Thoracic aorta (tissue), 2 donors: ENCODE data around the gene ARHGEF33. TPM values are rescaled to one million over a fixed set of nuclear protein-coding genes. Genes with fewer than 3 reads are reported as not detected.

Source experiments
- ATAC-seq: fragments of 150-250 bp; one replicate; pipeline ENCODE4 v1.8.0; 2017; ENCODE audit warnings: low read depth; ENCODE audit not compliant: insufficient number of reproducible peaks, low FRiP score
- DNase-seq: peaks from one replicate; pipeline ENCODE4 v3.0.0-alpha.2; 2020; ENCODE audit warnings: low spot score
- H3K27ac ChIP-seq, 2 donors: fragments of 200-600 bp; sonication (generic); 1 replicate in 1 of 2; 2 replicates in 1 of 2; pipeline ENCODE4 v1.5.1; 2016; ENCODE audit warnings: mild to moderate bottlenecking in 2 of 2, moderate library complexity in 2 of 2
- H3K27me3 ChIP-seq: fragments of 200-600 bp; sonication (generic); replicated peaks from 2 replicates; pipeline ENCODE4 v1.6.0; 2016; ENCODE audit warnings: mild to moderate bottlenecking; ENCODE audit not compliant: insufficient read depth
- H3K36me3 ChIP-seq: fragments of 200-600 bp; sonication (generic); one replicate; pipeline ENCODE4 v1.5.1; 2016
- H3K4me1 ChIP-seq, 2 donors: fragments of 200-600 bp; sonication (generic); 1 replicate in 1 of 2; 2 replicates in 1 of 2; pipeline versions ENCODE4 v1.5.1 to v1.6.0; 2016; ENCODE audit warnings: low read depth in 2 of 2, mild to moderate bottlenecking in 1 of 2; ENCODE audit not compliant: control insufficient read depth in 1 of 2
- H3K4me3 ChIP-seq: fragments of 200-600 bp; sonication (generic); 2 replicates; pipeline ENCODE4 v1.5.1; 2016; ENCODE audit warnings: mild to moderate bottlenecking
- H3K9me3 ChIP-seq: fragments of 200-600 bp; sonication (generic); 2 replicates; pipeline ENCODE4 v1.5.1; 2016
- CTCF ChIP-seq: fragments of 200-600 bp; sonication (generic); IDR thresholded peaks from one replicate; pipeline ENCODE4 v1.5.1; 2019; ENCODE audit warnings: antibody characterized with exemption
- total RNA-seq, 2 donors: library from RNA; depleted of rRNA; stranded (reverse); fragments of >200 nt; gene quantifications; one replicate each; pipeline versions ENCODE4 v1.1.0 to v1.2.3, GENCODE V29; 2016

Gene ARHGEF33
- total RNA-seq, 2 donors from 2014 or later: 0.35 to 0.41 TPM

GRCh38 chr2:38907743-38908562, 18.3 kb downstream of the ARHGEF33 start:
- DNase-seq: no peak
- Histone ChIP-seq H3K4me1 (peaks cover 0 to 9% of the 10 kb centered on the region in 2 donors), H3K4me3 (no peak overlapping the region), H3K9me3 (no peaks in the 10 kb centered on the region), H3K27me3 (no peaks in the 10 kb centered on the region), H3K36me3 (no peaks in the 10 kb centered on the region), H3K27ac (no peak overlapping the region)
- ATAC-seq: no peak
- no peak for TF ChIP-seq CTCF

- no peak for ATAC-seq
Measured at GRCh38 chr2:38909872-38910271, 20.2 kb downstream of the ARHGEF33 start.

GRCh38 chr2:38911191-38911590, 21.5 kb downstream of the ARHGEF33 start:
- Histone ChIP-seq H3K4me3 (no peak overlapping the region), H3K36me3 (no peaks in the 10 kb centered on the region), H3K4me1 (peaks cover 0 to 9% of the 10 kb centered on the region in 2 donors), H3K27ac (no peak overlapping the region), H3K9me3 (no peaks in the 10 kb centered on the region), H3K27me3 (no peaks in the 10 kb centered on the region)
- ATAC-seq (no peak), DNase-seq (no peak)
- TF ChIP-seq CTCF: no peak

More at GRCh38 chr2:38909872-38910271, 20.2 kb downstream of the ARHGEF33 start:
- no peaks in the 10 kb centered on the region for H3K36me3 ChIP-seq
- H3K27me3 ChIP-seq: no peaks in the 10 kb centered on the region
- H3K4me3 ChIP-seq: no peak overlapping the region
- no peak for TF ChIP-seq CTCF
- no peaks in the 10 kb centered on the region for H3K9me3 ChIP-seq
- DNase-seq: no peak
- peaks cover 0 to 9% of the 10 kb centered on the region in 2 donors for H3K4me1 ChIP-seq
- H3K27ac ChIP-seq: no peak overlapping the region

GRCh38 chr2:38912619-38913018, 22.9 kb downstream of the ARHGEF33 start:
- Histone ChIP-seq H3K27me3 (no peaks in the 10 kb centered on the region), H3K9me3 (no peaks in the 10 kb centered on the region), H3K4me3 (no peak overlapping the region), H3K27ac (no peak overlapping the region), H3K36me3 (no peaks in the 10 kb centered on the region), H3K4me1 (peaks cover 0 to 9% of the 10 kb centered on the region in 2 donors)
- ATAC-seq: no peak
- DNase-seq: no peak
- TF ChIP-seq CTCF: no peak

GRCh38 chr2:38922389-38922788, 32.7 kb downstream of the ARHGEF33 start:
- H3K4me1 ChIP-seq: no peaks in the 10 kb centered on the region
- no peaks in the 10 kb centered on the region for H3K36me3 ChIP-seq
- ATAC-seq: no peak

More at GRCh38 chr2:38922389-38922788, 32.7 kb downstream of the ARHGEF33 start:
- no peak overlapping the region for H3K27ac ChIP-seq
- no peak for DNase-seq
- no peaks in the 10 kb centered on the region for H3K9me3 ChIP-seq
- TF ChIP-seq CTCF: no peak
- no peaks in the 10 kb centered on the region for H3K27me3 ChIP-seq
- H3K4me3 ChIP-seq: no peak overlapping the region
